SU-DHL-6 (cell line): ENCODE data around the gene ITPK1.

Experiments used
- CTCF ChIP-seq: fragments of 200-600 bp; sonication (generic); IDR thresholded peaks from one replicate; pipeline ENCODE4 v1.5.1; 2017; ENCODE audit warnings: antibody characterized with exemption, mild to moderate bottlenecking, low read length, moderate library complexity; ENCODE audit not compliant: insufficient read depth, poor library complexity, severe bottlenecking
- EZH2phosphoT487 ChIP-seq: fragments of 200-600 bp; sonication (generic), shearing (Covaris generic); conservative IDR thresholded peaks from 2 replicates; pipeline ENCODE4 v1.6.1; 2018; ENCODE audit warnings: mild to moderate bottlenecking, antibody characterized with exemption, low read length, moderate library complexity, mixed read lengths

- no peak for TF ChIP-seq CTCF
- TF ChIP-seq EZH2phosphoT487, result no peak
Measured at GRCh38 chr14:93041830-93042229, 73.9 kb downstream of the ITPK1 start.
